Left ventricle myocardium superior (tissue), 1 donor: ENCODE data around the gene CHERP. TPM values are rescaled to one million over a fixed set of nuclear protein-coding genes. Genes with fewer than 3 reads are reported as not detected.
"Not testable (repeated sequence)": the region's sequence is repeated elsewhere in the genome, so short reads cannot be mapped to it uniquely, and the experiment has no call there.

Experiments
- ATAC-seq: fragments of 200-7000 bp; cut with Tn5 transposase; one replicate; pipeline ENCODE4 v1.9.1; 2020; ENCODE audit warnings: mild to moderate bottlenecking, moderate library complexity
- DNase-seq: peaks from one replicate; pipeline ENCODE4 v3.0.0-alpha.2; 2020
- intact Hi-C: fragments of 100-400 bp; cut with micrococcal nuclease; formaldehyde crosslinking; loops from one replicate; pipeline ENCODE4 v1.11.0; 2022
- total RNA-seq: library from RNA; stranded (reverse); fragmentation: NEBNext Ultra II Directional; extraction: Animal tissue kit (Norgen Biotek cat#: 25700); gene quantifications from one replicate; pipeline ENCODE4 v1.2.1, GENCODE V29; 2021
- donor health status: DM: no; HTN: yes; CAD: no; lungs with severe emphysema.

CHERP gene
- total RNA-seq, 1 donor from 2014 or later, result 19.1 TPM

- ATAC-seq (no peak), DNase-seq (no peak)
- intact Hi-C loops, result no loop called here
Observed at GRCh38 chr19:16559780-16560276, 17.6 kb upstream of the CHERP start.

- no peak for DNase-seq
- intact Hi-C loops, result no loop called here
- ATAC-seq, result no peak
Observed at GRCh38 chr19:16554776-16555175, 12.5 kb upstream of the CHERP start.

DNA sequence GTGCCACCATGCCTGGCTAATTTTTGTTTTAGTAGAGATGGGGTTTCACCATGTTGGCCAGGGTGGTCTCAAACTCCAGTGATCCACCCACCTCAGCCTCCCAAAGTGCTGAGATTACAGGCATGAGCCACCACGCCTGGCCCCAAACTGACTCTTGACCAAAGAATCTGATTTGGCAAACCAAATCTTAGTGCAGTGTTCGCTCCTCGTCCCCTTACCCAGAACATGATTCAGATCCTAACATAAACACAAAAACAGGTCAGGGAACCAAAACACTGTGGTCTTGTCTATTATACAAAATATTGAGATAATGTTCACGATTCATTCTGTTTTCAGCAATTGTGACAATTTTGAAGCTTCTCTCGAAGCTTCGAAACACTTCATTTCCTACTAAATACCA lies 9.7 kb upstream of the CHERP start:
- ATAC-seq, DNase-seq, intact Hi-C loops: not testable (repeated sequence)

- ATAC-seq, result no peak
- intact Hi-C loops, result no loop called here
- no peak for DNase-seq
Observed at GRCh38 chr19:16548956-16549355, 6.7 kb upstream of the CHERP start.

DNA sequence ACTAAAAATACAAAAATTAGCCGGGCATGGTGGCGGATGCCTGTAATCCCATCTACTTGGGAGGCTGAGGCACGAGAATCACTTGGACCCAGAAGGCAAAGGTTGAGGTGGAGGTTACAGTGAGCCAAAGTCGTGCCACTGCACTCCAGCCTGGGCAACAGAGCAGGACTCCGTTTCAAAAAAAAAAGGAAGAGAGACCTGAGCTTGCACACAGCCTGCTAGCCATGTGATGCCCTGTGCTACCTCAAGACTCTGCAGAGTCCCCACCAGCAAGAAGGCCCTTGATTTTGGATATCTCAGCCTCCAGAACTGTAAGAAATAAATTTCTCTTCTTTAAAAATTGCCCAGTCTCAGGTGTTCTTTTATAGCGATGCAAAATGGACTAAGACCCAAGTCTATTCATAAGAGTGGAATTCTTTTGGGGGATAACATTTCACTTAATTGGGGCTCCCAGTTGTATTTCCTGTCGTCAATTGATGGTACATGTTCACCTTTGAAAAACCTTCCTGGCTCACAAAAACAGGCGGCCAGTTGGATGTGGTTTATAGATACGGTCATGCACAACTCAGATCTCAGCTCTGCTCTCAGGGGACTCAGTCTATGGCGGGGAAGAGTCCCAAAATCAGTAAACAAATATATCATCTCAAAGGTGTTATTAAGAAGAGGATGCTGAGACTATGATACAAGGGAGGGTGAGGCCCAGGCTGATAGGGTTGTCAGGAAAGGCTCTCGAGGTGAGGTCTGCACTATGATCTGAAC lies 2.4 kb upstream of the CHERP start:
- no peak for DNase-seq
- ATAC-seq, result no peak
- intact Hi-C loops, result no loop called here

GRCh38 chr19:16543734-16544133 lies 1.5 kb upstream of the CHERP start:
- ATAC-seq, intact Hi-C loops: not testable (repeated sequence)

GRCh38 chr19:16542910-16543472 lies 754 bp upstream of the CHERP start:
- DNase-seq (no peak), ATAC-seq (no peak)
- intact Hi-C loops, result no loop called here

More at GRCh38 chr19:16543734-16544133, 1.5 kb upstream of the CHERP start:
- DNase-seq, result not testable (repeated sequence)

DNA sequence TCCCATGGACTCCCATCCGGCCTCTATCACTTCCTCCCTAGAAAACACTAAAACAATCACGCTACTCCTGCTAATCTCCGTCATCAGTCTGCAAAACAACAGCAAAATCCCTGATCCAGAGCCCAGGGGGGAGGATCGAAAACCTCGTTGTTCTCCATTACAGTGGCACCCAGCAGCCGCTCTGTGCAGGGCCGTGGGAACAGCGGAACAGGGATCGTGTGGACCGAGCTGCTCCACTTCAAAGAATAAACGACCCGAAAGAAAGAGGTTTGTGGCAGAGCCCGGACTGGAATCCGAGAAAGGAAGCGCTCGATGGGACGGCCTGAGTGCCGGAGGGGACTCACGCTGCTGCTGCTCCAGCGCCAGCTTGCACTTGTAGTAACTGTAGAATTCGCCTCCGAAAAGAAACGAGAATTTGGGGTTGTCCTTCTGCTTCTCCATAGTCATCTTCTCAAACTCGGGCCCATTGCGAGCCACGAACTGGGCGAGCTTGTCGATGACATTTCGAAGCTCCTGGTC lies 652 bp downstream of the CHERP start:
- intact Hi-C loops, result no loop called here
- no peak for DNase-seq
- no peak for ATAC-seq

GRCh38 chr19:16540948-16541347 lies 1.3 kb downstream of the CHERP start:
- intact Hi-C loops, result no loop called here
- no peak for ATAC-seq
- no peak for DNase-seq

- no peak for ATAC-seq
- intact Hi-C loops, result no loop called here
Observed at GRCh38 chr19:16537111-16537510, 5.1 kb downstream of the CHERP start.

DNA sequence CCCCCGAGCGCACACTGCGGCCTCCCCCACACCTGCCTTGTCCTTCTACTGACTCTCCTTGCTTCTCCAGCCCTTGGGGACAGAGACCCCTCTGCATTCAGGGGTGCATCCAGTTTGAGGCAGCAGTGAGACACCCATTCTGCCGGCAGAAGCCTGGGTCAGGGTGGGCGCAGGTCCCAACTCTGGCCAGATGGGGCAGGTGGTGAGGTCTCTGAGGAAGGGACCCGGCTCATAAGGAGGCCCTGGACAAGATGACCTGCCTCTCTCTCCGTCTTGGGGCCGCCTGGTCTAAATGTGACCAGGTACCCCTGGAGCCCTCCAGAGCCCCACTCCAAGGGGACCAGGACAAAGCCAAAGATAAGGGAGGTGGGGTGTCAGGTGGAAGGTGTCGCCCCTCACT lies 6.1 kb downstream of the CHERP start:
- intact Hi-C loops, result no loop called here

More at GRCh38 chr19:16537111-16537510, 5.1 kb downstream of the CHERP start:
- no peak for DNase-seq

DNA sequence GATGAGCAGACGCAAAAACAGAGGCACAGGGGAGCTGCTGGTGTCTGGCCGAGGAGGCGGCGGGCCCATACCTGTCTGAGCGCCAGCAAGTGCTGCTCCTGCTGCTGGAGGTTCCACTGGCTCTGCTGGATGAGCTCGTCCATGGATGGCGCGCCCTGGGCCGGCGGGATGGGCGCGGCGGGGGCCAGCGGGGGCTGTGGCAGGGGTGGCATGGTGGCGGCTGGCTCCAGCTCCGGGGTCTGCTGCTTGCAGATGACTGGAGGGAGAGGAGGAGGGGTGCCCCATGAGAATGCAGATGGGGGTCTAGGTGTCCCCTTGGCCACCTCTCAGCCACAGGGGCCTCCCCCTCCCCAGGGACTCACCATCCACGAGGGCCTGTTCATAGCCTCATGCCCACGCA lies 6.9 kb downstream of the CHERP start:
- DNase-seq (no peak), ATAC-seq (no peak)
- intact Hi-C loops, result no loop called here

More for the DNA sequence above, 6.1 kb downstream of the CHERP start:
- DNase-seq, result no peak
- ATAC-seq, result no peak

GRCh38 chr19:16532440-16533234 lies 9.6 kb downstream of the CHERP start:
- no peak for ATAC-seq
- no peak for DNase-seq
- intact Hi-C loops, result no loop called here

DNA sequence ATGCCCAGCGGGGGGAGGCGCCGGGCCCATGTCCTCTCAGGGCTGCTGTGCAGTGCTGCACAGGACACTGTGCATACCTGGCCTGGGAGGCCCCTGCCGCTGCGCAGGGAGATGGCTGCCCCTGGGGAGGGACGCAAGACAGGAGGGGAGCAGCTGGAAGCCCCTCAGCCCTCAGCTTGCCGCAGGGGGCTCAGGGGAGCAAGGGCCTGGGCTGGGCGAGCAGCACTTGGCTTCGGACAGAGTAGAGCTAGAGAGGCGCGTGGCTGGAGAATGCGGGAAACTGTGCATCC lies 10.9 kb downstream of the CHERP start:
- ATAC-seq, result no peak
- no peak for DNase-seq
- intact Hi-C loops, result no loop called here

GRCh38 chr19:16530540-16531379 lies 11.5 kb downstream of the CHERP start:
- DNase-seq (no peak), ATAC-seq (no peak)
- intact Hi-C loops, result no loop called here

DNA sequence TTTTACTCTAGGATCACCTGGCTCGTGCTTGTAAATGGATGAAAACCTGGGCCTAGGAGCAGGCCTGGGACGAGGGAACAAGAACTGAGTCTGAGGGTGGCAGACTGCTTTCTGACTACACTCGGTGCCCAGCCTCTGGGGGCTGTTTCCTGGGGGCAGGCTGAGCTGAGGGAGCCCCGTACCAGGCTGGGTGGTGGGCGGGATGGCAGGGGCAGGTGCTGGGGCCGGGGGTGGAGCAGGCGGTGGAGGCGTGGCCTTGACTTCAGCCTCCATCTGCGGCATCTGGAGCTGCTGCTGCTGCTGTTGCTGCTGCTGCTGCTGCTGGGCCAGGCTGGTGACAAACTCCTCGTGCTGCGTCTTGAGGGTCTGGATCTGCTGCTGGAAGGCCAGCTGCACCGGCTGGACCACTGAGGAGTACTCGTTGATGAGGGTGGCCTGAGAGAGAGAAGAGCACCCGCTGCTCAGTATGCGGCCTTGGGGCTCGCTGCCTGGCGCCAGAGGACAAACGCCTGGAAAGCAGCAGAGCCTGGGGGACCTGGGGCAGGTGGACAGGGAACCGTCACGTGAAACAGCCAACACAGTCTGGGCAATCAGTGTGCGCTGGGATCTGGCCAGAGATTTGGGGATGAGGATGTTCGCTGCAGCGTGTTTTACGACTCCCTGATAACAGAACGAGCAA lies 12.6 kb downstream of the CHERP start:
- DNase-seq (no peak), ATAC-seq (no peak)
- intact Hi-C loops, result no loop called here

DNA sequence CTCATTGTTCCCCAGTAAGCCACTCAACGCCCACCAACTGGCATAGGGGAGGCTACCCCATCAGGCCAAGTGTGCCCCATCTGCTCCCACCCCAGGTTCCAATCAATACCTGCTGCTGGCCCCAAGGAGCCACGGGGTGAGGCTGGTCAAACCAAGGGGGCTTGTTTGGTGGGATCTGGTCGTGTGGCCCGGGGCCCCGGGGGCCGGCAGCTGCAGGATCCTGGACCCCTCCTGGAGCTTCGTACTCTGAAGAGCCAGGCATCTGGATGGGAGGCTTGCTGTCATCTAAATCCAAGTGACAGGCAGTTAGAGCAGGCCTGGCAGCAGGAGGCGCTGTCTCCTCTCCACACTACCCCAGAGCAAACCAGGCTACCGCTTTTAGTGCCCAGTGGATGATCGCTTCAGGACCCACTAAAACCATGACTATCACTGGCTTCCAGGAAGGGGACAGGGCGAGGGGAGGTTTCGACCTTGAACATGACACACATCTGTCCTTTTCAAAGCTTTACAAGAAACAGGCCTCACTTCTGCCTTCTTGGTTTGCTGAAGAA lies 14.2 kb downstream of the CHERP start:
- DNase-seq, result no peak
- no peak for ATAC-seq
- intact Hi-C loops, result no loop called here

GRCh38 chr19:16527334-16527935 lies 14.8 kb downstream of the CHERP start:
- intact Hi-C loops, result no loop called here
- DNase-seq (no peak), ATAC-seq (no peak)
